ENCODE measurements around the gene TNFAIP3. TPM values are rescaled to one million over a fixed set of nuclear protein-coding genes. Genes with fewer than 3 reads are reported as not detected.

TNFAIP3 gene
- total RNA-seq, 3 donors from 2014 or later, result 49.3 to 65.2 (median 55.8) TPM

GRCh38 chr6:137900815-137901214 is 33.8 kb downstream of the TNFAIP3 start:
- Histone ChIP-seq H3K36me3 (ENCODE audit: low read depth) (no peaks in the 10 kb centered on the region), H3K9me3 (no peaks in the 10 kb centered on the region), H3K4me1 (ENCODE audit: low read depth) (no peaks in the 10 kb centered on the region), H3K4me3 (no peak overlapping the region)
- no peak for TF ChIP-seq CTCF (IDR thresholded peaks at IDR 0.05)
- no peak for ATAC-seq
- DNase-seq, result no peak
- intact Hi-C loops (cut with DNase I, micrococcal nuclease), result no loop called here

- no peaks in the 10 kb centered on the region for H3K4me1 ChIP-seq (ENCODE audit: low read depth)
- ATAC-seq (no peak), DNase-seq (no peak)
- no peaks in the 10 kb centered on the region for H3K36me3 ChIP-seq (ENCODE audit: low read depth)
- no peaks in the 10 kb centered on the region for H3K9me3 ChIP-seq
- intact Hi-C loops (cut with DNase I, micrococcal nuclease), result no loop called here
- TF ChIP-seq CTCF (IDR thresholded peaks at IDR 0.05), result no peak
- no peak overlapping the region for H3K4me3 ChIP-seq
These were observed 34.4 kb downstream of the TNFAIP3 start for GRCh38 chr6:137901454-137901853.

GRCh38 chr6:137902699-137903098 is 35.6 kb downstream of the TNFAIP3 start:
- ATAC-seq (no peak), DNase-seq (no peak)
- no peak for TF ChIP-seq CTCF (IDR thresholded peaks at IDR 0.05)
- no peaks in the 10 kb centered on the region for H3K9me3 ChIP-seq
- H3K36me3 ChIP-seq (ENCODE audit: low read depth), result no peaks in the 10 kb centered on the region
- H3K4me3 ChIP-seq, result no peak overlapping the region
- no peaks in the 10 kb centered on the region for H3K4me1 ChIP-seq (ENCODE audit: low read depth)
- intact Hi-C loops (cut with DNase I, micrococcal nuclease), result no loop called here

GRCh38 chr6:137903274-137903932 is 36.3 kb downstream of the TNFAIP3 start:
- no peaks in the 10 kb centered on the region for H3K4me1 ChIP-seq (ENCODE audit: low read depth)
- no peak overlapping the region for H3K4me3 ChIP-seq
- intact Hi-C loops (cut with DNase I, micrococcal nuclease), result no loop called here
- H3K9me3 ChIP-seq, result no peaks in the 10 kb centered on the region
- DNase-seq (no peak), ATAC-seq (no peak)
- TF ChIP-seq CTCF (IDR thresholded peaks at IDR 0.05), result no peak
- H3K36me3 ChIP-seq (ENCODE audit: low read depth), result no peaks in the 10 kb centered on the region

- no peaks in the 10 kb centered on the region for H3K36me3 ChIP-seq (ENCODE audit: low read depth)
- no peak for DNase-seq
- no peaks in the 10 kb centered on the region for H3K4me1 ChIP-seq (ENCODE audit: low read depth)
- peak; percentile 95 for ATAC-seq
- no peak for TF ChIP-seq CTCF (IDR thresholded peaks at IDR 0.05)
- no peaks in the 10 kb centered on the region for H3K9me3 ChIP-seq
- no peak overlapping the region for H3K4me3 ChIP-seq
- intact Hi-C loops (cut with DNase I, micrococcal nuclease), result no loop called here
These were observed 37.1 kb downstream of the TNFAIP3 start for GRCh38 chr6:137903933-137904821.

Measured in mucosa of descending colon (tissue), 3 donors.